Measurements from ENCODE around the gene HSDL2. TPM values are rescaled to one million over a fixed set of nuclear protein-coding genes. Genes with fewer than 3 reads are reported as not detected.
"Not testable (repeated sequence)": the region's sequence is repeated elsewhere in the genome, so short reads cannot be mapped to it uniquely, and the experiment has no call there.

The HSDL2 gene
- total RNA-seq, 2 donors from 2014 or later = 93.0 to 127 TPM

DNA sequence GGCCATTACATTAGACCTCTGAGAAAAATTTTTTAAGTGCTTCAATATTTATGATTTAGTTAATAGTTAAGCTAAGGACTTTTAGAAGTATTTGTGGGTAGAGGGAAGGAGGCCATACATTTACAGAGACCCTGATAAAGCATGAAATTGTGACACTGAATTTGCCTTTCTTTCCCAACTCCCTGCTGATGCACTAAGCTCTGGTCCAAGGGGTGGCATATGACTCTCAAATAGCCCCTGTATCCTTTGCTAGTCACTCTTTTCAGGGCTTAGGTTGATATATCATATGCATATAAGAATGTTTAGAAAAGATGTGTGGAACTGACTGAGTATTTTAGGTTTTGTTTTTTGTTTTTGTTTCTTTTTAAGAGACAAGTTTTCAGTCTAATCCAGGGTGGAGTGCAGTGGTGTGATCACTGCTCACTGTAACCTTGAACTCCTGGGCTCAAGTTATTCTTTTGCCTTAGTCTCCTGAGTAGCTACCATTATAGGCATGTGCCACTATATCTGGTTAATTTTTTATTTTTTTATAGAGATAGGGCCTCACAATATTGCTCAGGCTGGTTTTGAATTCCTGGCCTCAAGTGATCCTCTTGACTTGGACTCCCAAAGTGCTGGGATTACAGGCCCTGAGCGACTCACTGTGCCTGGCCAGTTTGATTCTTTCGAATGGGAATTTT lies 127.2 kb downstream of the HSDL2 start:
- no peak overlapping the region for H3K4me3 ChIP-seq
- H3K9me3 ChIP-seq = no peaks in the 10 kb centered on the region
- no peak overlapping the region for H3K27ac ChIP-seq
- no peaks in the 10 kb centered on the region for H3K36me3 ChIP-seq
- DNase-seq (ENCODE audit: low spot score) = no peak
- no peaks in the 10 kb centered on the region for H3K27me3 ChIP-seq
- H3K4me1 ChIP-seq = peaks cover 0 to 7% of the 10 kb centered on the region in 2 donors
- TF ChIP-seq, protein P1, sequence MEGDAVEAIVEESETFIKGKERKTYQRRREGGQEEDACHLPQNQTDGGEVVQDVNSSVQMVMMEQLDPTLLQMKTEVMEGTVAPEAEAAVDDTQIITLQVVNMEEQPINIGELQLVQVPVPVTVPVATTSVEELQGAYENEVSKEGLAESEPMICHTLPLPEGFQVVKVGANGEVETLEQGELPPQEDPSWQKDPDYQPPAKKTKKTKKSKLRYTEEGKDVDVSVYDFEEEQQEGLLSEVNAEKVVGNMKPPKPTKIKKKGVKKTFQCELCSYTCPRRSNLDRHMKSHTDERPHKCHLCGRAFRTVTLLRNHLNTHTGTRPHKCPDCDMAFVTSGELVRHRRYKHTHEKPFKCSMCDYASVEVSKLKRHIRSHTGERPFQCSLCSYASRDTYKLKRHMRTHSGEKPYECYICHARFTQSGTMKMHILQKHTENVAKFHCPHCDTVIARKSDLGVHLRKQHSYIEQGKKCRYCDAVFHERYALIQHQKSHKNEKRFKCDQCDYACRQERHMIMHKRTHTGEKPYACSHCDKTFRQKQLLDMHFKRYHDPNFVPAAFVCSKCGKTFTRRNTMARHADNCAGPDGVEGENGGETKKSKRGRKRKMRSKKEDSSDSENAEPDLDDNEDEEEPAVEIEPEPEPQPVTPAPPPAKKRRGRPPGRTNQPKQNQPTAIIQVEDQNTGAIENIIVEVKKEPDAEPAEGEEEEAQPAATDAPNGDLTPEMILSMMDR (IDR thresholded peaks at IDR 0.05) = no peak

DNA sequence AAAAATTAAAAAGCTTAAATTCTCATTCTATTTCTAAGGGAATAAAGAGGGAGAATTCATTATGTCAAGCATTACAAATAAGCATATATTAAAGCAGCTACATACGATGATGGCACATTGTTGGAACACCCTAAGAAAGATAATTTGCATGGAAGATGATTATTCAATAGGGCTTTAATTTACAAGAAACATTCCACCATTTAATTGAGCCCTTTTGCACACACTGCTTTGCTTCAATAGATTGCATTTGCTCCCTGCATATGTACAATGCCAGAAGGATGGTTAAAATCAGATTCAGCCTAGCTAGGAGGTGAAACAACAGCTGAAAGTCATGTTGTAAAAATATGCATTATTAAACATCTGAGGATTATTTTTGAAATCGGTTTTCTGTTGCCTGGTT lies 128.5 kb downstream of the HSDL2 start:
- Histone ChIP-seq H3K9me3 (no peaks in the 10 kb centered on the region), H3K27ac (no peak overlapping the region), H3K4me3 (no peak overlapping the region), H3K36me3 (no peaks in the 10 kb centered on the region), H3K27me3 (no peaks in the 10 kb centered on the region), H3K4me1 (peaks cover 0 to 7% of the 10 kb centered on the region in 2 donors)
- no peak for DNase-seq (ENCODE audit: low spot score)
- TF ChIP-seq, protein P1 (IDR thresholded peaks at IDR 0.05) = no peak

DNA sequence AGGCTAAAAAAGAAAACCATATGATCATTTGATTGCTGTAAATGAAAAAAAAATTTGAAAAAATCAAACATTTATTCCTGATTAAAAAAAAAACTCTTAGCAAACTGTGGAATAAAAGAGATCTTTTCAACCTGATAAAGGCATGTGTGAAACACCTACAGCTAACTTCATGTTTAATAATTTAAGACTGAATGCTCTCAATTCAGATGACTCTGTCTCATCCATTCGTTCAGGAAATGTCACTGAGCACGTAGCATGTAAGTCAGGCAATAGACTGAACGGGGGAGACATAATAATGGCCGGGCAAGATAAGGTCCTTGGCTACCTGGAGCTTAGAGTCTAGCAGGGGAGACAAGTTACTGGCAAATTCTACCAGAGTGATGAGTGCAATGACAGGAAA lies 132.5 kb downstream of the HSDL2 start:
- H3K4me3 ChIP-seq; H3K36me3 ChIP-seq; H3K9me3 ChIP-seq; H3K27ac ChIP-seq; H3K4me1 ChIP-seq; DNase-seq (ENCODE audit: low spot score); H3K27me3 ChIP-seq: not testable (repeated sequence)

DNA sequence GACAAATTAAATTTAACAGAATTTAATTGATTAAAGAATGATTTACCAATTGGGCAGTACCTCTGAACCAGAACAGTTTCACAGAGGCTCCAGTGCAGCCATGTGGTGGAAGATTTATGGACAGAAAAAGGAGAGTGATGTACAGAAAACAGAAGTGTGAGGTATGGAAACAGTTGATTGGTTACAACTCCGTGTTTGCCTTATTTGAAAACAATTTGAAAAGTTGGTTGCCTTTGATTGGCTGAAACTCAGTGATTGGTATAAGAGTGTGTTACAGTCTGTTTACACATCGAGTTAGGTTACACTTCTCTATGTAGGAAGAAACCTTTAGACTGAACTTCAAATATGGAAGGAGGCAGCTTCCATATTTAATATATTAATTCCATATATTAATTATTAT lies 136.9 kb downstream of the HSDL2 start:
- Histone ChIP-seq H3K4me1 (no peaks in the 10 kb centered on the region), H3K27me3 (no peaks in the 10 kb centered on the region), H3K9me3 (no peaks in the 10 kb centered on the region), H3K27ac (no peak overlapping the region), H3K36me3 (no peaks in the 10 kb centered on the region), H3K4me3 (no peak overlapping the region)
- no peak for DNase-seq (ENCODE audit: low spot score)
- TF ChIP-seq, protein P1 (IDR thresholded peaks at IDR 0.05) = no peak

DNA sequence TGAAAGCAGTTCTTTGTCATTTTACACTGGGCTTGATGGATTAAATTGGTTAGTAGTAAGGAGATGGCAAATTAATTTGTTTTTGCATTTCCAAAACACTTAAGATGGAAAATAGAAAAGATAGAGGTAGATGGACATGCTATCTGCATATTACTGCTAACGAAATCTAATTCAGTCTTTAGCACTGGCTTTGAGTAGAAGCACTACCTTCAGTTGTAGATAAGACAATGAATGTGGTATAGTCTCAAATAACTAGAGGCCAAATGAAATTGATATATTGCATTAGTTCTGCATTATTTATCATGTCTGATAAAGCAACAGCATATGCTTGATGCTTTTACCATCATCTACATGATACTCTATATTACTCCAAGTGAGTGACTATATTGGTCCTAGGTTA lies 140.2 kb downstream of the HSDL2 start:
- DNase-seq (ENCODE audit: low spot score) = no peak
- TF ChIP-seq, protein P1 (IDR thresholded peaks at IDR 0.05) = no peak

DNA sequence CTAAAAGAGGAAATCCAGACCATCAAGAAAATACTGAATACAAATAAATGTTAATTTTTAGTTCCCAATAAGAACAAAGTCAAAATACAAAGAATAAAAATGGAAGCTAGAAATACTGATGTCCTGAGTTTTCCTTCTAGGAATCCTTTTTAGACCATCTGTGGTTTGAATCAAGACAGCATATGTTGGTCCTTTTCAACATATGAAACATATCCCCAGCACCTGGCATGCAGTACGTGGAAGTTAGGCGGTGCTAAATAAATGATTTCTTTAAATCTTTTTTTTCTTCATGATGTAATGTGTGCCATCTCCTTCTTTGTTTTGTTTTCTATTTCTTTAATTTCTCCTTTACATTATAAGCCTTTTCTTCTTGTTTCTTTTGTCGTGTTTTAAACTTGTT lies 140.7 kb downstream of the HSDL2 start:
- Histone ChIP-seq H3K27me3 (no peaks in the 10 kb centered on the region), H3K36me3 (no peaks in the 10 kb centered on the region), H3K4me1 (no peaks in the 10 kb centered on the region), H3K4me3 (no peak overlapping the region), H3K9me3 (no peaks in the 10 kb centered on the region), H3K27ac (no peak overlapping the region)
- no peak for DNase-seq (ENCODE audit: low spot score)
- TF ChIP-seq, protein P1 (IDR thresholded peaks at IDR 0.05) = no peak

More for the DNA sequence above, 140.2 kb downstream of the HSDL2 start:
- Histone ChIP-seq H3K9me3 (no peaks in the 10 kb centered on the region), H3K4me3 (no peak overlapping the region), H3K27ac (no peak overlapping the region), H3K27me3 (no peaks in the 10 kb centered on the region), H3K36me3 (no peaks in the 10 kb centered on the region), H3K4me1 (no peaks in the 10 kb centered on the region)

Other genes starting within 250 kb of the HSDL2 start
- gene SUSD1, start 204.8 kb upstream of the HSDL2 start, total RNA-seq = 10 to 100 TPM in 1 of 2 donors, 1 to 10 TPM in 1; 6.2 to 10.6 TPM
- 10 to 100 TPM; 11.6 to 18.2 TPM for gene PTBP3, start 46.5 kb upstream of the HSDL2 start, total RNA-seq
- gene KIAA1958, start 106.7 kb downstream of the HSDL2 start, total RNA-seq = 1 to 10 TPM; 1.9 to 4.1 TPM

Measured in right atrium auricular region (tissue), 2 donors.